ENCODE measurements around the gene DTNBP1.

Gene DTNBP1

DNA sequence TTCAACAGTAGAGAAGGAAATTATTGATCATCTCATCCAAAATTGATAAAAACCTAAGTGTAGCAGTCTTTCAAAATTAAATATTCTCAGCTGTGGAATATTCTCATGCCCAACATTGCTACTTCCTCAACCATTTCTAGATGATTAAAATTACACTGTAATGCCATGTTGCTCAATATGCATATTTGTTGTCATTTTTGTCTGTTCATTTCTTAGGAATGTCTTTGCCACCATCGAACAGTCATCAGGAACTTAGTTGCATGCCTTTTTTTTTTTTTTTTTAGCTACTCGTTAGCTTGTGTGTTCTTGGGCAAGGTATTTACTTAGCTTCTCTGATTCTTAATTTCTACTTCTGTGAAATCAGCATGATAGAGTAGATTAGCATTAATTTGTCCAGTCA is 188.6 kb downstream of the DTNBP1 start:
- no peak for DNase-seq
- Mint-ChIP-seq H3K4me3 (no peak overlapping the region), H3K36me3 (ENCODE audit: low read depth) (peaks cover 51% of the 10 kb centered on the region), H3K27me3 (ENCODE audit: low read depth, poor library complexity) (no peaks in the 10 kb centered on the region), H3K27ac (no peak overlapping the region), H3K9me3 (peaks cover 3% of the 10 kb centered on the region), H3K4me1 (peaks cover 54% of the 10 kb centered on the region)
- TF ChIP-seq, protein P1, sequence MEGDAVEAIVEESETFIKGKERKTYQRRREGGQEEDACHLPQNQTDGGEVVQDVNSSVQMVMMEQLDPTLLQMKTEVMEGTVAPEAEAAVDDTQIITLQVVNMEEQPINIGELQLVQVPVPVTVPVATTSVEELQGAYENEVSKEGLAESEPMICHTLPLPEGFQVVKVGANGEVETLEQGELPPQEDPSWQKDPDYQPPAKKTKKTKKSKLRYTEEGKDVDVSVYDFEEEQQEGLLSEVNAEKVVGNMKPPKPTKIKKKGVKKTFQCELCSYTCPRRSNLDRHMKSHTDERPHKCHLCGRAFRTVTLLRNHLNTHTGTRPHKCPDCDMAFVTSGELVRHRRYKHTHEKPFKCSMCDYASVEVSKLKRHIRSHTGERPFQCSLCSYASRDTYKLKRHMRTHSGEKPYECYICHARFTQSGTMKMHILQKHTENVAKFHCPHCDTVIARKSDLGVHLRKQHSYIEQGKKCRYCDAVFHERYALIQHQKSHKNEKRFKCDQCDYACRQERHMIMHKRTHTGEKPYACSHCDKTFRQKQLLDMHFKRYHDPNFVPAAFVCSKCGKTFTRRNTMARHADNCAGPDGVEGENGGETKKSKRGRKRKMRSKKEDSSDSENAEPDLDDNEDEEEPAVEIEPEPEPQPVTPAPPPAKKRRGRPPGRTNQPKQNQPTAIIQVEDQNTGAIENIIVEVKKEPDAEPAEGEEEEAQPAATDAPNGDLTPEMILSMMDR (IDR thresholded peaks at IDR 0.05): no peak

DNA sequence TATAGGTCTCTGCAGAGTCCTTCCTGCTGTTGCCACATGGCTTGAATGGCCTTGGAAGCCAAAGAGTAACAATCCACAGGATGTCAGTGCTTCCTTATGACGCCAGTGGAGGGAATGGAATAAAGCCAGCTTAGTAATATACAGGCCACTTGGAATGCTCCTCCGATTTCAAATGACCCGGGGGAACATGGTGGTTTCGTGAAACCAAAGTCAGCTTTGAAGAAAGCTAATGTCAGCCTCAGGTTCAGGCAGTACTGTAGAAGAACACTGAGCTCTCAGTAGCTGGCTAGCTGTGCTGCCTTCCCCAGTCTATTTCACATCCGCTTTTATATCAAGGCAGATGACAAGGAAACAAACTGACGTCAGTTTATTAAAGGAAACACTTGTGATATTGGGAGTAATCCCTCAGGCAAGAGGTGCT is 189.1 kb downstream of the DTNBP1 start:
- DNase-seq: no peak
- H3K4me1 Mint-ChIP-seq: peaks cover 51% of the 10 kb centered on the region

DNA sequence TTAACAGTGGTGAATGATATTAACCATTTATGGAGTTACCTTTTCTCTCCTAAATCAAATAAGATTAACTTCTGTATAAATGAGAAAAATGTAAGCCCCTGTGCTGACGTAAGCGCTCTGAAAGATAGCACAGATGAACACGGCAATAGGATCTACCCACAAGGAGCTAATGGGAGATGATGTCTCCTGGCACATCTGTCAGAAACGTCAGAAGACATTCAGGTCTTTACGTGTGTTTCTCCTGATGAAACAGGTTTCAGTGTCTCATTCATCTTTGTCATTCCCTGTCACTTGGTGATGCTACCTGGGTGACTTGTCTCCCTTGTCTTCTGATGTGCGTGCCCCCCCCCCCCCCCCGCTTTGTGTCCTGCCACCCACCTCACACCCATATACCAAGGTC is 189.7 kb downstream of the DTNBP1 start:
- TF ChIP-seq, protein P1 (IDR thresholded peaks at IDR 0.05): no peak
- Mint-ChIP-seq H3K36me3 (ENCODE audit: low read depth) (peaks cover 50% of the 10 kb centered on the region), H3K4me1 (peaks cover 52% of the 10 kb centered on the region), H3K27ac (no peak overlapping the region), H3K27me3 (ENCODE audit: low read depth, poor library complexity) (no peaks in the 10 kb centered on the region), H3K9me3 (no peaks in the 10 kb centered on the region), H3K4me3 (no peak overlapping the region)
- no peak for DNase-seq

More for the DNA sequence above, 189.1 kb downstream of the DTNBP1 start:
- no peaks in the 10 kb centered on the region for H3K27me3 Mint-ChIP-seq (ENCODE audit: low read depth, poor library complexity)
- no peaks in the 10 kb centered on the region for H3K9me3 Mint-ChIP-seq
- H3K27ac Mint-ChIP-seq: no peak overlapping the region
- peaks cover 50% of the 10 kb centered on the region for H3K36me3 Mint-ChIP-seq (ENCODE audit: low read depth)
- TF ChIP-seq, protein P1 (IDR thresholded peaks at IDR 0.05): no peak
- no peak overlapping the region for H3K4me3 Mint-ChIP-seq

Data from nephron progenitor cell (in vitro differentiated cells).